Mesenchymal stem cell (in vitro differentiated cells and primary cell): Measurements from ENCODE around the gene PIGX.

Source experiments
- DNase-seq: peaks from one replicate; pipeline ENCODE4 v3.0.0-alpha.2; 2013
- H2AFZ ChIP-seq: one replicate; pipeline ENCODE4 v1.6.1; 2013; ENCODE audit warnings: low read depth, mild to moderate bottlenecking, control low read depth, inconsistent platforms, low read length, moderate library complexity
- H2AK5ac ChIP-seq: 2 replicates; pipeline ENCODE4 v1.6.1; 2013; ENCODE audit warnings: low read length, moderate library complexity, mild to moderate bottlenecking, inconsistent platforms; ENCODE audit not compliant: severe bottlenecking
- H2BK120ac ChIP-seq: one replicate; pipeline ENCODE4 v1.6.1; 2013; ENCODE audit warnings: low read depth, mild to moderate bottlenecking, inconsistent platforms, low read length, moderate library complexity
- H2BK12ac ChIP-seq, 2 experiments: one replicate each; pipeline ENCODE4 v1.6.1; 2013; ENCODE audit warnings: inconsistent platforms in 2 of 2, low read length in 2 of 2, mild to moderate bottlenecking in 2 of 2, moderate library complexity in 2 of 2, control low read depth in 1 of 2
- H2BK15ac ChIP-seq: one replicate; pipeline ENCODE4 v1.6.1; 2013; ENCODE audit warnings: mild to moderate bottlenecking, low read depth, inconsistent platforms; ENCODE audit not compliant: poor library complexity, severe bottlenecking
- H2BK5ac ChIP-seq: 2 replicates; pipeline ENCODE4 v1.6.1; 2013; ENCODE audit warnings: low read depth, mild to moderate bottlenecking, low read length, control low read depth, inconsistent platforms; ENCODE audit not compliant: poor library complexity, severe bottlenecking
- H3K14ac ChIP-seq, 2 experiments: one replicate each; pipeline ENCODE4 v1.6.1; 2013; ENCODE audit warnings: inconsistent platforms in 2 of 2, low read length in 2 of 2, control low read depth in 1 of 2, mild to moderate bottlenecking in 1 of 2, moderate library complexity in 1 of 2
- H3K18ac ChIP-seq, 2 experiments: one replicate each; pipeline ENCODE4 v1.6.1; 2013; ENCODE audit warnings: inconsistent platforms in 2 of 2, low read length in 2 of 2, control low read depth in 1 of 2, low read depth in 1 of 2, mild to moderate bottlenecking in 1 of 2
- H3K23ac ChIP-seq, 2 experiments: one replicate each; pipeline ENCODE4 v1.6.1; 2013; ENCODE audit warnings: inconsistent platforms in 2 of 2, low read length in 2 of 2, mild to moderate bottlenecking in 2 of 2, moderate library complexity in 2 of 2, control low read depth in 1 of 2
- H3K27ac ChIP-seq: 2 replicates; pipeline ENCODE4 v1.5.1; 2013; ENCODE audit warnings: mild to moderate bottlenecking, moderate library complexity, low read length, control low read depth, inconsistent platforms; ENCODE audit not compliant: poor library complexity, severe bottlenecking
- H3K27me3 ChIP-seq, 2 experiments: 2 replicates each; pipeline versions ENCODE4 v1.6.1 to v1.7.0; 2013; ENCODE audit warnings: low read length in 2 of 2, mild to moderate bottlenecking in 2 of 2, moderate library complexity in 2 of 2, control low read depth in 1 of 2, inconsistent platforms in 1 of 2; ENCODE audit not compliant: control insufficient read depth in 1 of 2, insufficient read depth in 1 of 2
- H3K36me3 ChIP-seq, 2 experiments: 2 replicates each; pipeline versions ENCODE4 v1.6.1 to v1.7.0; 2013; ENCODE audit warnings: low read length in 2 of 2, control low read depth in 1 of 2, inconsistent platforms in 1 of 2, low read depth in 1 of 2, mild to moderate bottlenecking in 1 of 2; ENCODE audit not compliant: insufficient read depth in 2 of 2, control insufficient read depth in 1 of 2
- H3K4ac ChIP-seq, 2 experiments: one replicate each; pipeline ENCODE4 v1.6.1; 2013; ENCODE audit warnings: inconsistent platforms in 2 of 2, low read length in 2 of 2, mild to moderate bottlenecking in 2 of 2, moderate library complexity in 2 of 2, control low read depth in 1 of 2, low read depth in 1 of 2
- H3K4me1 ChIP-seq: 2 replicates; pipeline ENCODE4 v1.6.1; 2013; ENCODE audit warnings: low read depth, low read length, control low read depth; ENCODE audit not compliant: control insufficient read depth, insufficient read depth
- H3K4me2 ChIP-seq: 2 replicates; pipeline ENCODE4 v1.6.1; 2013; ENCODE audit warnings: low read length, mild to moderate bottlenecking, inconsistent platforms; ENCODE audit not compliant: poor library complexity, severe bottlenecking
- H3K4me3 ChIP-seq, 2 experiments: 2 replicates each; pipeline versions ENCODE4 v1.5.1 to v1.7.0; 2013; ENCODE audit warnings: low read length in 2 of 2, mild to moderate bottlenecking in 2 of 2, control low read depth in 1 of 2, low read depth in 1 of 2; ENCODE audit not compliant: insufficient read depth in 1 of 2
- H3K79me1 ChIP-seq: replicated peaks from 2 replicates; pipeline ENCODE4 v1.6.1; 2013; ENCODE audit warnings: mild to moderate bottlenecking, control low read depth, low read length, inconsistent platforms; ENCODE audit not compliant: poor library complexity, severe bottlenecking
- H3K9ac ChIP-seq: 2 replicates; pipeline ENCODE4 v1.7.0; 2013; ENCODE audit warnings: mild to moderate bottlenecking, low read length, moderate library complexity
- H3K9me3 ChIP-seq: 2 replicates; pipeline ENCODE4 v1.7.0; 2013; ENCODE audit warnings: mild to moderate bottlenecking, low read length; ENCODE audit not compliant: control insufficient read depth
- H4K8ac ChIP-seq: one replicate; pipeline ENCODE4 v1.6.1; 2013; ENCODE audit warnings: inconsistent platforms, mild to moderate bottlenecking, low read length, moderate library complexity
- H4K91ac ChIP-seq: one replicate; pipeline ENCODE4 v1.6.1; 2013; ENCODE audit warnings: mild to moderate bottlenecking, low read length, inconsistent platforms
- WGBS: methylation state at CpG from one replicate; pipeline ENCODE4 v1.1.7; 2013; ENCODE audit warnings: mixed read lengths; 5-methylcytosine and 5-hydroxymethylcytosine counted together

The PIGX gene

GRCh38 chr3:196667056-196667825 lies 44.9 kb upstream of the PIGX start:
- no peaks in the 10 kb centered on the region for H3K9me3 ChIP-seq
- H3K36me3 ChIP-seq = no peaks in the 10 kb centered on the region
- H3K9ac ChIP-seq = no peak overlapping the region
- H3K79me1 ChIP-seq = no peaks in the 10 kb centered on the region
- H3K27ac ChIP-seq = no peak overlapping the region
- H3K27me3 ChIP-seq = peaks cover 0 to 6% of the 10 kb centered on the region in 2 experiments
- H2BK15ac ChIP-seq = no peak overlapping the region
- peaks cover 4% of the 10 kb centered on the region for H3K4me1 ChIP-seq
- H2AFZ ChIP-seq = no peak overlapping the region
- H2AK5ac ChIP-seq = no peak overlapping the region
- peak overlapping the region in 1 of 2 experiments; percentile 40 for H3K18ac ChIP-seq
- H4K8ac ChIP-seq = no peak overlapping the region
- peak overlapping the region in 1 of 2 experiments; percentile 52 for H2BK12ac ChIP-seq
- H3K23ac ChIP-seq = peak overlapping the region in 1 of 2 experiments; percentile 40
- H3K4me2 ChIP-seq = no peak overlapping the region
- 96% methylated on average over 12 of the region's 14 CpGs for WGBS
- no peak overlapping the region for H2BK5ac ChIP-seq
- DNase-seq = no peak
- no peak overlapping the region for H2BK120ac ChIP-seq
- no peak overlapping the region for H4K91ac ChIP-seq
- H3K4ac ChIP-seq = peak overlapping the region in 1 of 2 experiments; percentile 28
- no peak overlapping the region for H3K14ac ChIP-seq
- no peak overlapping the region for H3K4me3 ChIP-seq

DNA sequence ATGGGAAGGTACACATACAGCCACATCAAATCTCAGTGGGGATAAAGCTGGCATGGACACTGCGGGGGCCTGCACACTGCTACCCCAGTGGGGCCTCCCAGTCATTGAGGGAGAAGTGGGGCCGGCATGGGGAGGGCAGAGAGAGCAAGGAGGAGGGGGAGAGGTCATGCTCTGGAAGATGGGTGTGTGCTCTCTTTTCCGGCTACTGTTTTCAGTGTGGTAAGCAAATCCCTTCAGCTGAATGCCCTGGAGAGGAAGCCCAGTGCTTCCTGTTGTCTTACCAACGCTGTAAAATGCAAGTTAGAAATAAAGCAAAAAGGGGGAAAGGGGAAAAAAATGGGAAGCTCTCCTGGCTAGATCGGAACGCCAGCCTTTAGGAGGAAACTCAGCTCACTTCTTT lies 41.8 kb upstream of the PIGX start:
- Histone ChIP-seq H3K27me3 (peaks cover 0 to 6% of the 10 kb centered on the region in 2 experiments), H3K4me3 (no peak overlapping the region), H4K8ac (peak overlapping the region; percentile 81), H3K4me2 (no peak overlapping the region), H2BK120ac (no peak overlapping the region), H2AK5ac (no peak overlapping the region), H3K18ac (peak overlapping the region in 1 of 2 experiments; percentile 37), H3K27ac (no peak overlapping the region), H3K79me1 (no peaks in the 10 kb centered on the region), H3K14ac (no peak overlapping the region), H3K23ac (no peak overlapping the region), H3K36me3 (no peaks in the 10 kb centered on the region), H2AFZ (no peak overlapping the region), H3K4ac (peak overlapping the region in 1 of 2 experiments; percentile 64), H4K91ac (peak overlapping the region; percentile 34), H3K4me1 (peaks cover 4% of the 10 kb centered on the region), H2BK5ac (no peak overlapping the region), H2BK12ac (no peak overlapping the region), H3K9me3 (no peaks in the 10 kb centered on the region), H3K9ac (no peak overlapping the region), H2BK15ac (no peak overlapping the region)
- WGBS = 45% methylated on average over 6 of the region's 6 CpGs
- DNase-seq = no peak

DNA sequence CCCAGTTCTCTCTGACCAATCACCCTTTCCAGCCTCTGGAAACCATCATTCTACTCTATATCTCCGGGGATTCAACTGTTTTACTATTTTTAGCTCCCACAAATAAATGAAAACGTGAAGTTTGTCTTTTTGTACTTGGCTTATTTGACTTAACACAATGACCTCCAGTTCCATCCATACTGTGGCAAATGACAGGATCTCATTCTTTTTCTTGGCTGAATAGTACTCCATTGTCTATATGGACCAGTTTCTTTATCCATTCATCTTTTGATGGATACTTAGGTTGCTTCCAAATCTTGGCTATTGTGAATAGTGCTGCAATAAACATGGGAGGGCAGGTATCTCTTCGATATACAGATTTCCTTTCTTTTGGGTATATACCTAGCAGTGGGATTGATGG lies 38.5 kb upstream of the PIGX start:
- Histone ChIP-seq H2AFZ (no peak overlapping the region), H3K14ac (no peak overlapping the region), H4K8ac (no peak overlapping the region), H3K27ac (no peak overlapping the region), H3K18ac (no peak overlapping the region), H3K4ac (no peak overlapping the region), H2BK12ac (no peak overlapping the region), H3K27me3 (peaks cover 12 to 18% of the 10 kb centered on the region in 2 experiments), H3K9ac (no peak overlapping the region), H2BK120ac (no peak overlapping the region), H3K4me2 (no peak overlapping the region), H2BK15ac (no peak overlapping the region), H2AK5ac (no peak overlapping the region), H3K36me3 (no peaks in the 10 kb centered on the region), H3K4me1 (no peaks in the 10 kb centered on the region), H3K4me3 (no peak overlapping the region), H2BK5ac (no peak overlapping the region), H3K23ac (no peak overlapping the region), H3K79me1 (no peaks in the 10 kb centered on the region), H3K9me3 (no peaks in the 10 kb centered on the region), H4K91ac (no peak overlapping the region)
- no peak for DNase-seq
- WGBS = 90% methylated on average over 3 of the region's 3 CpGs

DNA sequence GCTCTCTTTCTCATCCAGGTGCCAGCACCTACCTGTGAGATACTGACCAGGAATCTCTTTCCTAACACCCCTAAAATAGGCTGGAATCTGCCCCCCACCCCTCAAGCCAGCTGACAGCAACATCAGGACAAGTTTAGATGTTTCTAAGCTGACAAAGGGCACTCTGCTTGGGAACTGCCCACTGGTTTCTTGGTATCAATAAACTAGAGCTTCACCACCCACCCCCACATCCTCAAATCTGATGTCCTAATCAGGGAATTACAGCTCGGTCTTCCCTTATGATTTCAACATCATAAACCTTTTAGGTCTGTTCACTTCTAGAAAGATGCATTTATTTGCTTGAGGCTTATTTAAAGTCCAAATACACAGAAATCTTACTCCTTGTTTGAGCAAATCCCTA lies 34.8 kb upstream of the PIGX start:
- Histone ChIP-seq H2AK5ac (no peak overlapping the region), H3K4ac (no peak overlapping the region), H3K27me3 (peaks cover 15 to 33% of the 10 kb centered on the region in 2 experiments), H3K9ac (no peak overlapping the region), H3K9me3 (no peaks in the 10 kb centered on the region), H2BK5ac (no peak overlapping the region), H3K36me3 (no peaks in the 10 kb centered on the region), H2AFZ (no peak overlapping the region), H3K23ac (no peak overlapping the region), H3K79me1 (no peaks in the 10 kb centered on the region), H3K4me3 (no peak overlapping the region), H4K8ac (no peak overlapping the region), H4K91ac (no peak overlapping the region), H2BK120ac (no peak overlapping the region), H3K27ac (no peak overlapping the region), H3K4me1 (no peaks in the 10 kb centered on the region), H3K18ac (no peak overlapping the region), H2BK12ac (no peak overlapping the region), H3K14ac (no peak overlapping the region), H3K4me2 (no peak overlapping the region), H2BK15ac (no peak overlapping the region)
- 80% methylated on average over 1 of the region's 1 CpG for WGBS
- no peak for DNase-seq
